ENCODE measurements around the gene LRRC4C. TPM values are rescaled to one million over a fixed set of nuclear protein-coding genes. Genes with fewer than 3 reads are reported as not detected.

LRRC4C gene
- total and polyA plus RNA-seq, 2 donors (not counting 1 experiment from before 2014, with no cell fraction given): under 0.01 to 0.02 TPM

DNA sequence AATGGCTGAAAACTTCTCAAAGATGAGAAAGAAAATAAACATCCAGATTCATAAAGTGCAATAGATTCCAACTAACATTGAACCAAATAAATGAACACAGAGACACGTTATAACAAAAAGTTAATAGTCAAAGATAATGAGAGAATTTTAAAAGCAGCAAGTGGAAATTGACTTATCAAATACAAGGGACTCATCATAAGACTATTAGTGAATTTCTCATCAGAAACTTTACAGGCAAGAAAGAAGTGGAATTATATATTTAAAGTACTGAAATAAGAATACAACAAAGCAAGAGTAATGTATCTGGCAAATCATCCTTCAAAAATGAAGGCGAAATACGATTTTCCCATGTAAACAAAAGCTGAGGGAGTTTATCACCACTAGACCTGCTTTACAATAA is 852.7 kb downstream of the LRRC4C start:
- Histone ChIP-seq H3K27ac (ENCODE audit: insufficient read depth, low read length) (no peak overlapping the region), H3K9ac (ENCODE audit: insufficient read depth, low read length) (no peak overlapping the region), H3K27me3 (ENCODE audit: control insufficient read depth, insufficient read depth, low read length) (no peaks in the 10 kb centered on the region), H3K4me3 (replicated peaks in 1 of 4; ENCODE audit: control extremely low read depth in 1 of 4, insufficient read depth in 1 of 4, low read depth in 3 of 4, low read length in 4 of 4) (no peak overlapping the region), H3K4me1 (ENCODE audit: control insufficient read depth, extremely low read depth, insufficient read depth, low read length) (no peaks in the 10 kb centered on the region), H2AFZ (ENCODE audit: low read length) (no peak overlapping the region), H3K36me3 (ENCODE audit: control insufficient read depth, insufficient read depth, low read length) (no peaks in the 10 kb centered on the region), H3K4me2 (ENCODE audit: extremely low read depth, insufficient read depth, low read length) (no peak overlapping the region), H3K79me2 (ENCODE audit: control insufficient read depth, insufficient read depth, low read length) (no peaks in the 10 kb centered on the region), H4K20me1 (ENCODE audit: control insufficient read depth, extremely low read depth, insufficient read depth, low read length) (no peaks in the 10 kb centered on the region), H3K9me3 (ENCODE audit: control insufficient read depth, insufficient read depth, low read depth, low read length) (no peaks in the 10 kb centered on the region)
- TF ChIP-seq CTCF (conservative IDR thresholded peaks at IDR 0.05 in 1 of 2, IDR thresholded peaks at IDR 0.05 in 1 of 2; ENCODE audit: low read depth in 1 of 2, low read length in 2 of 2) (no peak), EZH2 (IDR thresholded peaks at IDR 0.05; ENCODE audit: low read length, missing control alignments) (no peak)
- DNase-seq (ENCODE audit: low read depth in 2 of 2): no peak

- Histone ChIP-seq H3K4me1 (ENCODE audit: control insufficient read depth, extremely low read depth, insufficient read depth, low read length) (no peaks in the 10 kb centered on the region), H3K4me2 (ENCODE audit: extremely low read depth, insufficient read depth, low read length) (no peak overlapping the region), H3K9ac (ENCODE audit: insufficient read depth, low read length) (no peak overlapping the region), H3K36me3 (ENCODE audit: control insufficient read depth, insufficient read depth, low read length) (no peaks in the 10 kb centered on the region), H3K9me3 (ENCODE audit: control insufficient read depth, insufficient read depth, low read depth, low read length) (no peaks in the 10 kb centered on the region), H3K4me3 (replicated peaks in 1 of 4; ENCODE audit: control extremely low read depth in 1 of 4, insufficient read depth in 1 of 4, low read depth in 3 of 4, low read length in 4 of 4) (no peak overlapping the region), H3K27ac (ENCODE audit: insufficient read depth, low read length) (no peak overlapping the region), H3K79me2 (ENCODE audit: control insufficient read depth, insufficient read depth, low read length) (no peaks in the 10 kb centered on the region), H4K20me1 (ENCODE audit: control insufficient read depth, extremely low read depth, insufficient read depth, low read length) (no peaks in the 10 kb centered on the region), H3K27me3 (ENCODE audit: control insufficient read depth, insufficient read depth, low read length) (no peaks in the 10 kb centered on the region), H2AFZ (ENCODE audit: low read length) (no peak overlapping the region)
- TF ChIP-seq EZH2 (IDR thresholded peaks at IDR 0.05; ENCODE audit: low read length, missing control alignments) (no peak), CTCF (conservative IDR thresholded peaks at IDR 0.05 in 1 of 2, IDR thresholded peaks at IDR 0.05 in 1 of 2; ENCODE audit: low read depth in 1 of 2, low read length in 2 of 2) (no peak)
- peak in 1 of 2 donors; percentile 45 for DNase-seq (ENCODE audit: low read depth in 2 of 2)
Measured at GRCh38 chr11:40602866-40603552, 856.4 kb downstream of the LRRC4C start.

GRCh38 chr11:40597546-40598113 is 861.8 kb downstream of the LRRC4C start:
- Histone ChIP-seq H3K9me3 (ENCODE audit: control insufficient read depth, insufficient read depth, low read depth, low read length) (no peaks in the 10 kb centered on the region), H3K27ac (ENCODE audit: insufficient read depth, low read length) (no peak overlapping the region), H3K36me3 (ENCODE audit: control insufficient read depth, insufficient read depth, low read length) (no peaks in the 10 kb centered on the region), H3K4me3 (replicated peaks in 1 of 4; ENCODE audit: control extremely low read depth in 1 of 4, insufficient read depth in 1 of 4, low read depth in 3 of 4, low read length in 4 of 4) (no peak overlapping the region), H3K4me2 (ENCODE audit: extremely low read depth, insufficient read depth, low read length) (no peak overlapping the region), H4K20me1 (ENCODE audit: control insufficient read depth, extremely low read depth, insufficient read depth, low read length) (no peaks in the 10 kb centered on the region), H3K79me2 (ENCODE audit: control insufficient read depth, insufficient read depth, low read length) (no peaks in the 10 kb centered on the region), H2AFZ (ENCODE audit: low read length) (no peak overlapping the region), H3K4me1 (ENCODE audit: control insufficient read depth, extremely low read depth, insufficient read depth, low read length) (no peaks in the 10 kb centered on the region), H3K9ac (ENCODE audit: insufficient read depth, low read length) (no peak overlapping the region), H3K27me3 (ENCODE audit: control insufficient read depth, insufficient read depth, low read length) (no peaks in the 10 kb centered on the region)
- no peak for DNase-seq (ENCODE audit: low read depth in 2 of 2)
- no peak for TF ChIP-seq CTCF (conservative IDR thresholded peaks at IDR 0.05 in 1 of 2, IDR thresholded peaks at IDR 0.05 in 1 of 2; ENCODE audit: low read depth in 1 of 2, low read length in 2 of 2)
- TF ChIP-seq EZH2 (IDR thresholded peaks at IDR 0.05; ENCODE audit: low read length, missing control alignments): no peak

Data from fibroblast of lung (primary cell).